GM19324 (cell line): ENCODE results near the gene SVEP1.
"Not testable (repeated sequence)": the region's sequence is repeated elsewhere in the genome, so short reads cannot be mapped to it uniquely, and the experiment has no call there.

Experiments used
- ATAC-seq: cut with Tn5 transposase; IDR thresholded peaks from one replicate; pipeline ENCODE4 v1.9.1; 2021; ENCODE audit warnings: mild to moderate bottlenecking, moderate library complexity; ENCODE audit not compliant: unreplicated experiment, low FRiP score

Gene SVEP1

DNA sequence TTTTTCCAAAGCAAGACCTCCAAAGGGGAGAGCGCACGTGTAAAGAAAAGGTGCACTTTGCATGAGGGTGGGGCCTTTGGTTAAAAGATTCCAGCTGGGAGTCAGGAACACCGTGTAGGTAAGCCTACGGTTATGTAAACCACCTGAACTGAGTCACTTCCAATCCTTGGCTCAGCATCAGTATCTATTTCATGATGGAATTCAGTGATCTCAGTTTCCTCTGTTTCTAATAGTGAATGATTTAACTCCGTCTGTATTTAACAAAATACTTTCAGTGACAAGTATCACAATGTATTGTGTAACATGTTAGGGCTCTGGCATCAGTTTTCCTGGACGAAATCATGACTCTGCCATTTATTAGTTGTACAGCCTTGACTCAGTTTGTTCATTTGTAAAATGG, 1.3 kb upstream of the SVEP1 start:
- no peak for ATAC-seq

DNA sequence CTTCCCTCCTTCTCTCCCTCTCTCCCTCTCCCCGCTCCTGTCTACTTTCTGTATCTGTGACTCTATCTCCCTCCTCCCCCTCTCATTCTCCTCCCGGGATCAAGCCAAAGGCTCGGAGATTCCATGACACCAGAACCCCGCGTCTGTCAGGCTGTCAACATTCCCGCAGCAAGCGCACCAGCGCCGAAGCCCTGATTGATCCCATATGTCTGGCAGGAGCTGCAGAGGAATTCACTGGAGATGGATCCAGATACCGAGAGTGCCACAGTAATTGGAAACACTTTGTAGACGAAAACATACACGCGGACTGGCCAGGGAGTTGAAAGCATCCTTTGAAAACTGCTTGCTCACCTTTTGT, 300 bp upstream of the SVEP1 start:
- ATAC-seq = no peak

DNA sequence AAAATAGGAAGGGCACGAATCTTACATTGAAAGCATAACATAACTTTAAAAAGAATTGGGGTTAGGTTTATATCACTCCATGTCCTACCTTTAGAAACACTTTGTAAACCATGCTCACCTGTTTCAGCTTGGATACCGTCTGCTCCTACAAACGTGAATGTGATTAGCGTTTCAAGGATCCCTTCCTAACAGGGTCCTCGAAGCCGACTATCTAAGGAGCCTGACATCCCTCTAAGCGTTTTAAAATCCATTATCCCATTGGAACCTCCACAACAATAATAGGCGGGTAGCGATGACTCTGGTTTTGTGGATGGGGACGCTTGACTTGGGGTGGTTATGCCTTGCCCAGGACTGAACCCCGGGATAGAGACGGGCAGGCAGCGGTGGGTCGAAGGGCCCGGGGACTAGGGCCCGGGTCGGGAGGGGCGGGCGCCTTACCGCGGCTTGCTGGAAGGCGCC, 937 bp downstream of the SVEP1 start:
- ATAC-seq = no peak

DNA sequence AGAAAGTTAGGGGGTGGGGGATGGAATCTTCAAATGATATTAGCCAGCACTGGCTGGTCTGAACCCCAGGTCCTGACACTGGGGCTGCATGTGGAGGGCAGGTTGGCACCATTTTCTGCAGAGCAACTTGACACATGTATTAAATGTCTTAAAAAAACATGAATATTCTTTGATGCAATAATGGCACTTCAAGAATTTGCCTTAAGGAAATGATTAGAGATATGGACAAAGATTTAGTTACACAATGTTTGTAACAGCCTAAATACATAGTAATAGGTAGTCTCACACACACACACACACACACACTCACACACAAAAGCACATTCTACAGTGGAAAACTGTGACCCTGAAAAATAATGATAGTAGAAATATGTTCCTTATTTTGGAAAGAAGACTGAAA, 3.6 kb downstream of the SVEP1 start:
- ATAC-seq = no peak

DNA sequence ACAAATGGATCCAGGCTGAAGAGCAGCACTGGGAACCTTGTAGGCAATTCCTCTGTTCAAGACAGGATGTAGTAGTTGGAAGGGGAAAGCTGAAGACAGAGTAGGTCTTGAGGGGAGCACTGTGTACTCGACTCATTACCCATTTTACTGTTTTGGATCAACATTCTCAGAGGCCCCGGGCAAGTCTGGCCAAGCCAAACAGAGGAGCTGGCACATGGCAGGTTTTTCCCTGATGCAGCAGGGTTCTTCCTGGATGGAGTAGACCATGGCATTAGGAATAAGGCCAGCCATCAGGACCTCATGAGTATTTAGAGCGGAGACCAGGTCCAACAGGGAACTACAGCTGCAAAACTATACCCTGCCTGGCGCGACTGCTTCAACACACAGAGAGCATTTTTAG, 4.4 kb downstream of the SVEP1 start:
- no peak for ATAC-seq

DNA sequence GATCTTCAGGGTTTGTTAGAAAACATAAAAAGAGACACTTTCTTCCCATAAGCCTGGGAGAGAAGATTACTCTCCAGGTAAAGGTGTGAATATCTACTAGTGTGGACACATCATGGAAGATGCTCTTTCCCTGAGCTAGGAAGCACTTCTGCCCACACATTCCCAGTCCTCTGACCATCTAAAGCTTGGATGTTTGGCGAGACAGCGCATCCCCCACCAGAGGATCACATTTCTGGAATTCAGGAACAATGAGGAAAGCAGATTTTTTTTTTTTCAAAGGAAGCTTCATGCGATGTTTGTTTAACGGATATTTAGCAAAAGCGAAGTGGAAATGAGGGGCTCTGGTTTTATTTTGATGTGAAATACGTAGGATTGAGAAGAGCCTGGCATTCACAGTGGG, 6.2 kb downstream of the SVEP1 start:
- ATAC-seq = no peak

DNA sequence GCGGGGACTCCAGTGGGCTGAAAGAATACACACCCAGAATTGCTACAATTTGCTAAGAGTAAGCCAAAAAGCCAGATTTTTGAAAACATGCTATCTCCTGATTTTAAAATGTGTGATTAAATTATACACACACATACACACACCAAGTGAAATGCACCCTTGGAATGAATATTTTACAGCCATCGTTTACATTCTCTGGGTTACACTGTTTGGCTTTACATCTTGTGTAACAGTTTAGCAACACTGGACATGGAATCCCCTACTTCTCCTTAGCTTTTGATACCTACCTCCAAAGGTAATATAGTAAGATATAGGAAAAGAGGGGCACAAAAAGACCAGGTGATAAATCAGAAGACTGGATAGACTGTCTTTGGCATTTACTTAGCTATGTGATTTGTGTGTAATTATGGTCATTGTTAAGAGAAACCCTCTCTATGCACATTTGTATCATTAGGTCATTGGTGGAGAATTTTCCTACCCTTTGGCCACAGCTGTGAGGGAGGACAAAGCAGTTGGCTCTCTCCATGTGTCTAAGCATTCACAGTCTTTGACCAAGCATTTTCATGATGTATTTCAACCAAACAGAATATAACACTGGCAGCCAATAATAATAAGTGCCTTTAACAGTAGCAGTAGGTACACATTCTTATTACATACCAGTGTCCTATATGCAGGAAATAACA, 7.6 kb downstream of the SVEP1 start:
- ATAC-seq = no peak

DNA sequence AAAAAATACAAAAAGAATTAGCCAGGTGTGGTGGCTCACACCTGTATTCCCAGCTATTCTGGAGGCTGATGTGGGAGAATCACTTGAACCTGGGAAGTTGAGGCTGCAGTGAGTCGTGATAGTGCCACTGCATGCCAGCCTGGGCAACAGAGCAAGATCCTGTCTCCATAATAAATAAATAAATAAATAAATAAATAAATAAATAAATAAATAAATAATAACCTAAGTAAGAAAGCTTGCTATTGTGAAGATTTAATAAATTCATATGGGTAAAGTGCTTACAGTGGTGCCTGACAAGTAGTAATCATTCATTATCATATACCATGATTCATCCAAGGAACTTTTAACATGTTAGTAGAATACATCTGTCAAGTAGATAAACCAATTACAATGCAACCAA, 13.4 kb downstream of the SVEP1 start:
- no peak for ATAC-seq

DNA sequence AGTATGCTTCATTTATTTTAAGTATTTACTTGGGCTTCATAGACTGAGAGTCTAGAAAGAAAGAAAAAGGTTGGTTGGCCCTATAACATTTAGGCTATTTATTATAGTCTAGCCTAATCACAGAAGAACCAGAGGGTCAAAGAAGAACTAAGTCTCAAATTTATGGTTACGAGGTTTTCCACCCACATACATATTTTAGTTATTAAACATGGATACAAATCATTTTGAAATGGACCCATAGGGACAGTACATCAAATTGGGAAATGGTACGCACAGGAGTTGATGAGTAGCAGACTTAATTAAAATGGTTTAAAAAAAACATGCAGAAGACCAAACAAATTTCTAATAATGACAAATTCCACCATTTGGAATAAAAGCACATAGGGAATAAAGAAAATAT, 17.7 kb downstream of the SVEP1 start:
- ATAC-seq = no peak

DNA sequence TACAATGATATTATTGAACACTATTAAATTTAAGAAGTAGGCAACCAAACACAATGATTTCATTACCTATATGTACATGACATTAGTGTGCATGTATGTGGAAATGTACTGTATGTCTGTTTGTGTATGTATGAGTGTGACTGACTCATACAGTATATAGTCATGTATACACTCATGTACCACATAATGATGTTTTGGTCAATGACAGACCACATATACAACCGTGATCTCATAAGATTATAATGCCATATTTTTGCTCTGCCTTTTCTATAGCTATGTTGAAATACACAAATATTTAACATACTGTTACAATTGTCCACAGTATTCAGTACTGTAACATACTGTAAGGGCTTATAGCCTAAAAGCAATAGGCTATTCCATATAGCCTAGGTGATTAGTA, 19.7 kb downstream of the SVEP1 start:
- ATAC-seq = no peak

DNA sequence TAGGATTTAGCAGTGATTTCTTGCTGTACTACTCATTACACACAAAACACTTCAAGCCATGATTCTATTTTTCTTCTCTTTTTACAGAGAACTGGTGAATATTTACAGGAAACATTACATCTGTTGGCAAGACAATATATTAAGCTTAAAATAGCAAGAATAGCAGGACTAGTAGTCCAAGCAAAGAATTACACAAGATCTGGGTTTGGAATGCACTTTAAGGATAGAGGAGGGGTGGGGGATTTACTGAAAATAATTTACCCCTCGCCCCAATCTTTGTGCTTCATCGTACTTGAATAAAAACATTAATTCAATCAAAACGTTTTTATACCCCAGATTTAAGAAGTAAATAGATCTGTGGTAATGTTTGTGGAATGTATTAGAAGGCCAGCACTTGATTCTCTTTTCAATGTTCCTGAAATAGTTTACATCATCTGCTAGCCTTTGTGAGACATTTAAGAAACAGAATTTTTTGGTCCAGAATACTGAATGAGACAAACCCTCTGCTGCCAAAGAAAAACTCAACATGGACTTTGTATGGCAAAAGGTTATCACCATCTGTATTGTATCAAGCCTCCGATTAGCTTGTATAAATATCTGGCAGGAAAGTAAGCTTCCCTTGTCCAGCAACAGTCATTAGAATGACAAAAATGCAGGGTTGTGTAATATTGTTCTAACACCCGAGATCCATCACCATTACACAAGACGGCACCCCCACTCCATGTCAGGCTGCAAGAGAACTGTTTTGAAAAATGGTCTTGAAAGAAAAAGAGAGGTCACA, 23.8 kb downstream of the SVEP1 start:
- no peak for ATAC-seq

DNA sequence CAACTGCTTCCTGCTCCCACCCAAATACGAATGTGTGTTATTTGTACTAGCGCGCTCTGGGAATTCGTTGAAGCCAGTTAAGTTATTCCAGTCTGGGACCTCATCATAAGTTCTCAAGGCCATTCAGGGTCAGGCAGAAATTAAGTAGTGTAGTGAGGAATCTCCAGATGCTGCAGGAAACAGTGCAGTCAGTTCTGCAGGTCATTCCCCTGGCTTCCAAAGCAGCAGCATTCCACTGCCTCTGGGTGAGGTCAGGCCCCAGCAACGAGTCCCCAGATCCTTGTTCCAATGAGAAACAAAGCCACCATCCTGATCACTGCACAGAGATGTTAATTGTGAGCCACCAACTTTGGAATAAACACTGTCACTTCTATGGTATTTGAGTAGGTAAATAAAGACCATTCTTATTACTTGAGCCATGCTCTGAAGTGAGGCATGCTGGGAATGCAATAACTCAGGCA, 33.1 kb downstream of the SVEP1 start:
- ATAC-seq = no peak

DNA sequence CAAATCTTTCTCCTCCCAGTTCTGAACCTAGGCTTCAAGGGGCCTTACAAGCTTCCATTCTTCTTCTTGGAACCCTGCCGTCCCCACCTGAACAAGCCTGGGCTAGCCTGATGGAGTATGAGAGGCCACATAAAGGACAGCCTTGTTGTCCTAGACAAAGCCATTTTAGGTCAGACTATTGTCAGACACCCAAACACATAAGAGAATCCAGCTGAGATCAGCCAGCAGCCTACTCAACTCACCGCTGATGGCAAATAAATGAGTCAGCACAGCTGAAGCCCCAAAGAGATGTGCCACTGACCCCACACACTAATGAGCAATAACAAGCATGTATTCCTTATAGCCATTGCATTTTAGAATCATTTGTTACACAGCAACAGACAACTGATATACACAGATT, 33.8 kb downstream of the SVEP1 start:
- ATAC-seq = no peak

DNA sequence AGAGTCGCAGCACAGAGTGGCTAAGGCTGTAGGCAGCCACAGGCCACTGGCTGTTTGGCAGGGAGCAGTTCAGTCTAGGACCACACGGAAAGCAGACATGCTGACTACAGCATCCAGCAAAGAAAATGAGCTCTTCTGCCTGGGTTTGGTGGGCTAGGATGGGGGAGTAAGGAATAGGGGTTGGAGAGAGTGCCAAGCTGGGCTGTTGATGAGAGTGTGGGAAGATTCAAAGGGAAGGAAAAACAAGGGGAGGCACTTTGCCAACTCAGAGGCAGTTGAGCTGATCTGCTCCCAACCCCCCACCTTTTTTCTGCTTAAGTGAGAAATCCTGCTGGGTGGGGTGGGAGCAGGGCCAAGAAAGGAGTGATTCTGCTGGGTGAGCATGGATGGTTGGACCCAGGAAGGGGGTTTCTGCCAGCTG, 35.9 kb downstream of the SVEP1 start:
- no peak for ATAC-seq

DNA sequence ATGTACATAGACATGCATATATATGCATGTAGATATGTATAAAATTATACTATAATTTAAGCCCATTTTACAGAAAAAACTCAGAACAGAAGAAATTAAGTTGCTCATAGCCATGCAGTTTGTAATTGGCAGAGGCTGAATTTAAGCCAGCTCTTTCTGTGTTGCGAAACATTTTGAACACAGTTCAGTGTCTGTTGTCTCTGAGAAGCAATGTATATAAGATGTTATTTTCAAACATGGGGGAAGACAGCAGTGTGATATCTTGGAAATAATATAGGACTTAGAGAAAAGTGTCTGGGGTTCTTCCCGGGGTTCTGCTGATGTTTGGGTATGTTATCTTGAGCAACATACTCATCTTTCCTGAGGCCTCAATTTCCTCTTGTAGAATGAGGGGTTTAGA, 37.6 kb downstream of the SVEP1 start:
- ATAC-seq = no peak

DNA sequence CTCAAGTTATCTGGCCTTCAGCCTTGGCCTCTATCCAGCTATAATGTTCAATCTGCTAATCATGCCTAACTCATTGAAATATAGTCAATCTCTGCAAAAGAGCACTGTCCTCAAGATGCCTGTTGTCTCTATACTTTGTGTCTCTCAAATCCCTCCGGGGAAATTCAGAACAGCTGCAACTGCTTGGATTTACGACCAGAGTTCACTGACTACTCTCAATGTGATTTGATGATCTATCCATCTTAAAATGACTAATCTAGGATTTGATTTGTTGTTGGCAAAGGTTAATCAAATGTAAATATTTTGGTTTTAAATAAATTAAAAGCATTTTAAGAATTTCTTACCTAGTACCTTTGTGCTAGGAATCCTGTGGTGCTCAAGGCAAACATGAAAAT, 40.9 kb downstream of the SVEP1 start:
- ATAC-seq = no peak

DNA sequence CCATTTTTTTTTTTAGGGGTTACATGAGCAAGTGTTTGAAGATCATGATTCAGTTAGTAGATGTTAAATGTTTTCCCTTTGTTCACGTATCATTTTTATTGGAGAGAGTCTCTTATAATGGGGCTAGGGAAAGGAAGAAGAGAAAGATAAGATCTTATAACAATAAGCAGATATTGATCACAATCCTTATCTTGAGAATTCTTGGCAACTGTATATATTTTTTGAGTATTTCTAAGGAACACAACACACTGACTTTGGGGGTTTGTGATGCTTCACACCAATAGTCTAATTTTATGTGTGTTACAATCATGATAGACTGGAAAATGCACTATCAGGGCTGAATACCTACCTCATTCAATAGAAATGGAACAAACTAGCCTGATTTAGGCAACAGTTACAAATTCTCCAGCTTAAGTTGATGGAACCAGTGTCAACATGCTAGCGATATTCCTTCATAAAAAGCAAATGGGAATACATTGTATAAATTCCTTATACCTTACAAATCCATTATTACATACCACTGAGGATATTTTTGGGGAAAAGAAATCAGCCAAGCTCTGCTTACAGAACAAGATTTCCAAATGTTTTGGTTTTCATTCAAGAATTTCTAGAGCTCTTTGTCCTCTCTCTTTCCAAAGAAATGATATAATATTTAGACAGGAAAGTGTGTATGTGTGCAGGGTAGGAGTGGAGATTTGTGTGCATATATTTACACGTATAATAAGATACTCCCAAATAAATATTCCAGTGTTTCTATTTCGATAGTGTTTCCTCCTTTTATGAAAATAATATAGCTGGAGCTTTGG, 41.5 kb downstream of the SVEP1 start:
- no peak for ATAC-seq

DNA sequence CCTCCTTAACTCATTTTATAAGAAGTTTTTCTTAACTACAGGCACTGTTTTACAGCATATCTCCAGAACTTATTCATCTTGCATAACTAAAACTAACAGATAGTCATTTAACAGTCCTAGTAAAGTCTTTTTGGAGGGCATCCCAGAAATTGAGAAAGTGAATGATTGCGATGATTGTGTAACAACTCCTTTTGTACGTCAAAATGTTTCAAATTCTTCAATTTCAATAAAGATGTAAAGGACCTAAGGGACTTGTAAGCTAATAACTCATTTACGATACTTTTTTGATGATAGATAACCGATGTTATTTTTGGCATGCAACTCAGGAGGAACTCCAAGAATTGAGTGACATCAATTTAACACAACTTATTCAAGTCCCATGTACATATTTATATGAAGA, 42.7 kb downstream of the SVEP1 start:
- no peak for ATAC-seq

DNA sequence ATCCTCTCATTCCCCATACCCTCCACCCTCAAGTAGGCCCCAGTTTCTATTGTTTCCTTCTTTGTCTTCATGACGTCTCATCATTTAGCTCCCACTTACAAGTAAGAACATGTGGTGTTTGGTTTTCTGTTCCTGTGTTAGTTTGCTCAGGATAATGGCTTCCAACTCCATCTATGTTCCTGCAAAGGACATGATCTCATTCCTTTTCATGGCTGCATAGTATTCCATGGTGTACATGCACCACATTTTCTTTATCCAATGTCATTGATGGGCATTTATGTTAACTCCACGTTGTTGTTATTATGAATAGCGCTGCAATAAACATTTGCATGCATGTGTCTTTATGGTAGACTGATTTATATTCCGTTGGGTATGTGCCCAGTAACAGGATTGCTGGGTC, 45.4 kb downstream of the SVEP1 start:
- ATAC-seq = not testable (repeated sequence)

DNA sequence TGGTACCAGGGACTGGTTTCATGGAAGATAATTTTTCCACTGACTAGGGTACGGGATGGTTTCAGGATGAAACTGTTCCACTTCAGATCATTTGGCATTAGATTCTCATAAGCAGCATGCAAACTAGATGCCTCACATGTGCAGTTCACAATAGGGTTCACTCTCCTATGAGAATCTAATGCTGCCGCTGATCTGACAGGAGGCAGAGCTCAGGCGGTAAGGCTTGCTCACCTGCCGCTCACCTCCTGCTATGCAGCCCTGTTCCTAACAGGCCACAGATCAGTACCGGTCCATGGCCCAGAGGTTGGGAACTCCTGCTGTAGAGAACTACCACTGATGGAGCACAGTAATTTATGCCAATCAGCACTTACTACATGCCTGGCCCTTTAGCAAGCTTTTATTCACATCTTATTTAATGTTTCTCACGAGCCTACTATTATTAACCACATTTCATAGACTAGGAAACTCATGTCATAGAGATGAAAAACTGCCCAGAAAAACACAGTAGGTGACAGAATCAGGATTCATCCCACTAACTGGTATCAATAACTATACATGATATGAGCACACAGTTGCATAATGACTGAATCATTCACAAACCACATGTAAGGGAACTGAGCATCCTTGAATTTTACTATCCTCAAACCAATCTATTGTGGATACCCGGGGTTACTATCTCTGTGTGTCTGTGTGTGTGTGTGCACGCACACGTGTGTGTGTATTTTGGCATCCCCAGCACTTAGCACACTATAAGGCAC, 46.5 kb downstream of the SVEP1 start:
- no peak for ATAC-seq

DNA sequence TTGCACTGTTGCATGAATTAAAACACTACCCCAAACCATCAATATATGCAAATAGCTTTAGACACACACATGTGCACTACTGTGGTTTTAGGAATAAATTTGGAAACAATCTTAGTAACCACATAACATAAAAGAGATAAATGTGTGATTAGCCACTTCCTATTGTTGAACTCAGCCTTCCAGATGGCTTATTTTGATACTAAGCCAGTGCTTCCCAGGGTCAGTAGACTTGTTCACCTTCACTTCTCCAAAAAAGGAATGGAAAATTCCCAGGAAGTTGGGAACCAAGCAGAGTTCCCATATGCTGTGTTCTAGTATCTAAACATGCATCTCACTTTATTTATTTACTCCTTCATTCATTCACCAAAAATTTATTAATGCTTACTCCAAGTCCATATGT, 47.8 kb downstream of the SVEP1 start:
- ATAC-seq = no peak
